ENCODE results near the gene CD2AP. TPM values are rescaled to one million over a fixed set of nuclear protein-coding genes. Genes with fewer than 3 reads are reported as not detected.

Gene CD2AP
- total and polyA plus RNA-seq, 2 donors: 28.0 to 32.8 TPM

DNA sequence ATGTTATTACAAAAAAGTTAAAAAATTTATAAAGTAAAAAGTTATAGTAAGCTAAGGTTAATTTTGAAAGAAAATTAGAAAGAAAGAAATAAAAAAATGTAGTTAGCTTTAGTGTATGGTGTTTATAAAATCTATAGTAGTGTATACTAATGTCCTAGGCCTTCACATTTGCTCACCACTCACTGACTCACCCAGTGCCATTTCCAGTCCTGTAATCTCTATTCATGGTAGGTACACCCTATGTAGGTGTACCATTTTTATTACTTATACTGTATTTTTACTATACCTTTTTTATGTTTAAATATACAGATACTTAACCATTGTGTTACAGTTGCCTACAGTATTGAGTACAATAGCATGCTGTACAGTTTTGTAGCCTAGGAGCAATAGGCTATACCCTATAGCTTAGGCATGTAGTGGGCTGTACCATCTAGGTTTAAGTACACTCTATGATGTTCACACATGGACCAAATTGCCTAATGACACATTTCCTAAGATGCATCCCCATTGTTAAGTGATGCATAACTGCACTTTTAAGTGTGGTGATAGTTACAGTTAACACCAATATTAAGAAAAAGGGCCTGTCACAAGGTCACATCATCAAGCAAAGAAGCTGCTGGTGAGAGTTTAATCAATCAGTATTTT is 8.0 kb downstream of the CD2AP start:
- Histone ChIP-seq H3K4me3 (ENCODE audit: low read length in 2 of 2) (no peak overlapping the region), H3K4me1 (ENCODE audit: control insufficient read depth in 2 of 2, insufficient read depth in 2 of 2, low read length in 2 of 2) (peaks cover 9 to 10% of the 10 kb centered on the region in 2 donors), H3K27ac (ENCODE audit: low read depth in 1 of 2, low read length in 1 of 2) (no peak overlapping the region), H3K36me3 (ENCODE audit: control insufficient read depth in 2 of 2, insufficient read depth in 2 of 2, low read length in 1 of 2) (no peaks in the 10 kb centered on the region), H3K9me3 (ENCODE audit: control insufficient read depth in 2 of 2, insufficient read depth in 1 of 2, low read length in 1 of 2) (no peaks in the 10 kb centered on the region), H3K27me3 (ENCODE audit: control insufficient read depth in 2 of 2, insufficient read depth in 1 of 2, low read length in 1 of 2) (no peaks in the 10 kb centered on the region)
- DNase-seq (ENCODE audit: low read depth in 6 of 9, low spot score in 9 of 9): no peak

GRCh38 chr6:47489995-47490394 is 12.4 kb downstream of the CD2AP start:
- H3K27me3 ChIP-seq (ENCODE audit: control insufficient read depth in 2 of 2, insufficient read depth in 1 of 2, low read length in 1 of 2): no peaks in the 10 kb centered on the region
- peaks cover 0 to 2% of the 10 kb centered on the region in 2 donors for H3K36me3 ChIP-seq (ENCODE audit: control insufficient read depth in 2 of 2, insufficient read depth in 2 of 2, low read length in 1 of 2)
- H3K4me3 ChIP-seq (ENCODE audit: low read length in 2 of 2): no peak overlapping the region
- no peaks in the 10 kb centered on the region for H3K9me3 ChIP-seq (ENCODE audit: control insufficient read depth in 2 of 2, insufficient read depth in 1 of 2, low read length in 1 of 2)
- H3K4me1 ChIP-seq (ENCODE audit: control insufficient read depth in 2 of 2, insufficient read depth in 2 of 2, low read length in 2 of 2): peaks cover 0 to 5% of the 10 kb centered on the region in 2 donors
- 98% methylated on average over 2 of the region's 2 CpGs for WGBS
- no peak overlapping the region for H3K27ac ChIP-seq (ENCODE audit: low read depth in 1 of 2, low read length in 1 of 2)
- DNase-seq (ENCODE audit: low read depth in 6 of 9, low spot score in 9 of 9): no peak

- peaks cover 0 to 5% of the 10 kb centered on the region in 2 donors for H3K4me1 ChIP-seq (ENCODE audit: control insufficient read depth in 2 of 2, insufficient read depth in 2 of 2, low read length in 2 of 2)
- H3K27ac ChIP-seq (ENCODE audit: low read depth in 1 of 2, low read length in 1 of 2): no peak overlapping the region
- WGBS: 99% methylated on average over 1 of the region's 1 CpG
- H3K36me3 ChIP-seq (ENCODE audit: control insufficient read depth in 2 of 2, insufficient read depth in 2 of 2, low read length in 1 of 2): peaks cover 0 to 2% of the 10 kb centered on the region in 2 donors
- H3K9me3 ChIP-seq (ENCODE audit: control insufficient read depth in 2 of 2, insufficient read depth in 1 of 2, low read length in 1 of 2): no peaks in the 10 kb centered on the region
- H3K27me3 ChIP-seq (ENCODE audit: control insufficient read depth in 2 of 2, insufficient read depth in 1 of 2, low read length in 1 of 2): no peaks in the 10 kb centered on the region
- DNase-seq (ENCODE audit: low read depth in 6 of 9, low spot score in 9 of 9): no peak
- H3K4me3 ChIP-seq (ENCODE audit: low read length in 2 of 2): no peak overlapping the region
These were observed 13.1 kb downstream of the CD2AP start for GRCh38 chr6:47490676-47491075.

- H3K27me3 ChIP-seq (ENCODE audit: control insufficient read depth in 2 of 2, insufficient read depth in 1 of 2, low read length in 1 of 2): no peaks in the 10 kb centered on the region
- no peak overlapping the region for H3K27ac ChIP-seq (ENCODE audit: low read depth in 1 of 2, low read length in 1 of 2)
- H3K36me3 ChIP-seq (ENCODE audit: control insufficient read depth in 2 of 2, insufficient read depth in 2 of 2, low read length in 1 of 2): peaks cover 0 to 2% of the 10 kb centered on the region in 2 donors
- H3K9me3 ChIP-seq (ENCODE audit: control insufficient read depth in 2 of 2, insufficient read depth in 1 of 2, low read length in 1 of 2): no peaks in the 10 kb centered on the region
- no peak for DNase-seq (ENCODE audit: low read depth in 6 of 9, low spot score in 9 of 9)
- peaks cover 0 to 5% of the 10 kb centered on the region in 2 donors for H3K4me1 ChIP-seq (ENCODE audit: control insufficient read depth in 2 of 2, insufficient read depth in 2 of 2, low read length in 2 of 2)
- 83% methylated on average over 2 of the region's 2 CpGs for WGBS
- H3K4me3 ChIP-seq (ENCODE audit: low read length in 2 of 2): no peak overlapping the region
These were observed 14.8 kb downstream of the CD2AP start for GRCh38 chr6:47492355-47492754.

DNA sequence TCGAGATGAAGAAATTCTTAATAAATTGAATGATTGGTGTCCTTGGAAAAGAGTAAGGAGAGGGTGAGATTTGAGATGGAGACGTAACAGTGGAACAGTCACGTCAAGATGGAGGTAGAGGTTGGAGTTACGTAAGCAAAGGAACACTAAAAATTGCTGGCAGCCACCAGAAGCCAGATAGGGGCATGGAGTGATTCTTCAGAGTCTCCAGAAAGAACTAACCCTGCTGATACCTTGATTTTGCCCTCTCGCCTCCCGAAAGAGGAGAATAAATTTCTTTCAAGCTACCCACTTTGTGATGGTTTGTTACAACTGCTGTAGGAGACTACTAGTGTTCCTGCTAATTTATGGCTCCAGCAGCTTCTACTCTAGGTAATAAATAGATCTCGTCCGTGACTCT is 17.6 kb downstream of the CD2AP start:
- Histone ChIP-seq H3K36me3 (ENCODE audit: control insufficient read depth in 2 of 2, insufficient read depth in 2 of 2, low read length in 1 of 2) (peaks cover 0 to 2% of the 10 kb centered on the region in 2 donors), H3K27ac (ENCODE audit: low read depth in 1 of 2, low read length in 1 of 2) (no peak overlapping the region), H3K4me3 (ENCODE audit: low read length in 2 of 2) (no peak overlapping the region), H3K27me3 (ENCODE audit: control insufficient read depth in 2 of 2, insufficient read depth in 1 of 2, low read length in 1 of 2) (no peaks in the 10 kb centered on the region), H3K4me1 (ENCODE audit: control insufficient read depth in 2 of 2, insufficient read depth in 2 of 2, low read length in 2 of 2) (peaks cover 0 to 5% of the 10 kb centered on the region in 2 donors), H3K9me3 (ENCODE audit: control insufficient read depth in 2 of 2, insufficient read depth in 1 of 2, low read length in 1 of 2) (no peaks in the 10 kb centered on the region)
- WGBS: 98% methylated on average over 8 of the region's 8 CpGs
- DNase-seq (ENCODE audit: low read depth in 6 of 9, low spot score in 9 of 9): no peak

DNA sequence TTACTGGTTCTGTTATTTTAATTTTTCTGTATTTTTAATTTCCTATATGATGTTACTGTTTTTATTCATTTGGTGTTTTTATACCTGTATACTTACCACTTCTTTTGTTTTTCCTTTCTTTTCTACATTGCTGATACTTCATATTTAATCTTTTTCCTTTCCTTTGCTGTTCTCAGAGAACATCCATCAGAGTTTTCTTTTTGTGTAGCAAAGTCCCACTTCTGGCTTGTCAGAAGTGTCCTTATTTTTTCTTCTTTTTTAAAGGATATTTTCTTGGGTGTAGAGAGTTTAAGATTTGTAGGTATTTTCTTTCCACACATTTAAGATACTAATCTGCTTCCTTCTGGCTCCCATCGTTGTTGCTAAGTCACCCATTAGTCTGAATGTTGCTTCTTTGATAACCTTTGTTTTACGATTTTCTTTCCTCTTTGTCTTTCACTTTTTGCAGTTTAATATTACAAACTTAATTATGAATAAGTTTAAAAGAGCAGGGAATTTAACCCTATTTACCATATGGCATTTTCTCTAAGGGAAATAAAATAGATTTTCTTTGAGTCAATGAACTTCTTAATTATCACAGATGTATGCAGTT is 18.5 kb downstream of the CD2AP start:
- Histone ChIP-seq H3K4me1 (ENCODE audit: control insufficient read depth in 2 of 2, insufficient read depth in 2 of 2, low read length in 2 of 2) (peaks cover 0 to 11% of the 10 kb centered on the region in 2 donors), H3K9me3 (ENCODE audit: control insufficient read depth in 2 of 2, insufficient read depth in 1 of 2, low read length in 1 of 2) (no peaks in the 10 kb centered on the region), H3K36me3 (ENCODE audit: control insufficient read depth in 2 of 2, insufficient read depth in 2 of 2, low read length in 1 of 2) (peaks cover 0 to 2% of the 10 kb centered on the region in 2 donors), H3K27me3 (ENCODE audit: control insufficient read depth in 2 of 2, insufficient read depth in 1 of 2, low read length in 1 of 2) (no peaks in the 10 kb centered on the region), H3K27ac (ENCODE audit: low read depth in 1 of 2, low read length in 1 of 2) (no peak overlapping the region), H3K4me3 (ENCODE audit: low read length in 2 of 2) (no peak overlapping the region)
- DNase-seq (ENCODE audit: low read depth in 6 of 9, low spot score in 9 of 9): no peak
- WGBS: 54% methylated on average over 2 of the region's 2 CpGs

- WGBS: 90% methylated on average over 8 of the region's 8 CpGs
- H3K36me3 ChIP-seq (ENCODE audit: control insufficient read depth in 2 of 2, insufficient read depth in 2 of 2, low read length in 1 of 2): peaks cover 0 to 2% of the 10 kb centered on the region in 2 donors
- H3K27ac ChIP-seq (ENCODE audit: low read depth in 1 of 2, low read length in 1 of 2): no peak overlapping the region
- H3K4me1 ChIP-seq (ENCODE audit: control insufficient read depth in 2 of 2, insufficient read depth in 2 of 2, low read length in 2 of 2): peaks cover 0 to 16% of the 10 kb centered on the region in 2 donors
- no peak for DNase-seq (ENCODE audit: low read depth in 6 of 9, low spot score in 9 of 9)
- no peaks in the 10 kb centered on the region for H3K9me3 ChIP-seq (ENCODE audit: control insufficient read depth in 2 of 2, insufficient read depth in 1 of 2, low read length in 1 of 2)
- no peak overlapping the region for H3K4me3 ChIP-seq (ENCODE audit: low read length in 2 of 2)
- H3K27me3 ChIP-seq (ENCODE audit: control insufficient read depth in 2 of 2, insufficient read depth in 1 of 2, low read length in 1 of 2): no peaks in the 10 kb centered on the region
These were observed 19.5 kb downstream of the CD2AP start for GRCh38 chr6:47496935-47497579.

DNA sequence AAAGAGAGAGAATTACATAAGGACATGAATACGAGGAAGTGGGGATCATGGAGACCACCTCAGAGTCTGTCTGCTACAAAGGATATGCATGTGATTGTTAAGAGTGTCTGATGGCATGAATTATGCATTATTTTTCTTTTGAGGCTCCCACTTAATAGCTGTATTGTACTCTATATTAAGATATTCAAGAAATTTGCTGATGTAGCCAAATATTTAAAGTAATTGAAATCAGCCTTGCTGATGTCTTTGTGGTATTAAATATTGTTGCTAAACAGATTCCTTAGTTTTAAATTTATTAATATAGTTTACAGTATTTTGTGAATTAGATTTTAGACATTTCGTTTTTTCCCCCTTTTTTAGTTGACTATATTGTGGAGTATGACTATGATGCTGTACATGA is 25.3 kb downstream of the CD2AP start:
- peaks cover 0 to 12% of the 10 kb centered on the region in 2 donors for H3K4me1 ChIP-seq (ENCODE audit: control insufficient read depth in 2 of 2, insufficient read depth in 2 of 2, low read length in 2 of 2)
- DNase-seq (ENCODE audit: low read depth in 6 of 9, low spot score in 9 of 9): no peak
- H3K9me3 ChIP-seq (ENCODE audit: control insufficient read depth in 2 of 2, insufficient read depth in 1 of 2, low read length in 1 of 2): no peaks in the 10 kb centered on the region
- peaks cover 8 to 23% of the 10 kb centered on the region in 2 donors for H3K36me3 ChIP-seq (ENCODE audit: control insufficient read depth in 2 of 2, insufficient read depth in 2 of 2, low read length in 1 of 2)
- no peak overlapping the region for H3K27ac ChIP-seq (ENCODE audit: low read depth in 1 of 2, low read length in 1 of 2)
- no peak overlapping the region for H3K4me3 ChIP-seq (ENCODE audit: low read length in 2 of 2)
- no peaks in the 10 kb centered on the region for H3K27me3 ChIP-seq (ENCODE audit: control insufficient read depth in 2 of 2, insufficient read depth in 1 of 2, low read length in 1 of 2)
- WGBS: 94% methylated on average over 2 of the region's 2 CpGs

DNA sequence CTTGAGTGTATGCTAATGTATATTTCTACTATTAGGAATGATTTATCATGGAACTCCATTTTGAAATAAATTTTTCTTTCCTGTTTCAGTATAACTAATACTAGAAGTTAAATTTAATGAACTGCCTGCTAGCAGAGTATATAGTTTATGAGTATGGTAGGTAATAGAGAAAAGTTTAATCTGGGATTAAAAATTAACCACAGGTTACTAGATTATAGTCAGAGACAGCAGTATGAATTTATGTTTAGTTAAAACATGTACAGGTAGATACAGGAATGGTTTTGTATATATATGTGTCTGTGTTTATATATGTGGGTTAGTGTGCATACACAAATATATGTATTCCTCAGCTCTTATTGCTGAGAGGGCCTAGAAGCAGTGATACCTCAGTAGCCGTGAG is 32.3 kb downstream of the CD2AP start:
- no peak for DNase-seq (ENCODE audit: low read depth in 6 of 9, low spot score in 9 of 9)
- Histone ChIP-seq H3K9me3 (ENCODE audit: control insufficient read depth in 2 of 2, insufficient read depth in 1 of 2, low read length in 1 of 2) (peaks cover 0 to 3% of the 10 kb centered on the region in 2 donors), H3K36me3 (ENCODE audit: control insufficient read depth in 2 of 2, insufficient read depth in 2 of 2, low read length in 1 of 2) (peaks cover 12 to 35% of the 10 kb centered on the region in 2 donors), H3K27me3 (ENCODE audit: control insufficient read depth in 2 of 2, insufficient read depth in 1 of 2, low read length in 1 of 2) (no peaks in the 10 kb centered on the region), H3K4me3 (ENCODE audit: low read length in 2 of 2) (no peak overlapping the region), H3K27ac (ENCODE audit: low read depth in 1 of 2, low read length in 1 of 2) (no peak overlapping the region), H3K4me1 (ENCODE audit: control insufficient read depth in 2 of 2, insufficient read depth in 2 of 2, low read length in 2 of 2) (peaks cover 0 to 4% of the 10 kb centered on the region in 2 donors)
- 100% methylated on average over 1 of the region's 1 CpG for WGBS

Measured in thymus (tissue), 11 donors.